ENCODE data around the gene TMED5.

Gene TMED5

DNA sequence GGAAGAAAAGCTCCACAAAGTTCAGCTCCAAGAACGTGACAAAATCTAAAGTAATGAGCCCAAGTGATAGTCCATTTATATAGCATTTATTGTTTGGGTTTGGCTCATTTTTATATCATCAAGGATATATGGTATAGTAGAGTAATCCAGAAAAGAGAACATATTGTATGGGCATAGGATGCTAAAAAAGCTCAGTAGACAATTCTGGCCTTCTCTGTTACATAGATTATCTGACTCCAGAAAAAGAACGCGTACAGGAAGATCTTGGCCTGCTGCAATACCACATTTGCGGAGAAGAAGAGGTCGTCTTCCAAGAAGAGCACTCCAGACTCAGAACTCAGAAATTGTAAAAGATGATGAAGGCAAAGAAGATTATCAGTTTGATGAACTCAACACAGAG, 43.8 kb downstream of the TMED5 start:
- H3K36me3 ChIP-seq (ENCODE audit: control insufficient read depth, insufficient read depth, low read length): peaks cover 2% of the 10 kb centered on the region
- no CpG with 5 or more reads among the region's 5 CpGs for WGBS (ENCODE audit: extremely low coverage, insufficient coverage, low lambda C conversion rate)
- H4K5ac ChIP-seq (ENCODE audit: low read length): no peak overlapping the region
- H2BK15ac ChIP-seq (replicated peaks; ENCODE audit: low read depth): no peak overlapping the region
- no peak overlapping the region for H2AK5ac ChIP-seq (ENCODE audit: low read length)
- no peak overlapping the region for H3K4ac ChIP-seq (ENCODE audit: low read depth, low read length)
- no peak overlapping the region for H2BK5ac ChIP-seq (ENCODE audit: low read length)
- H3K18ac ChIP-seq (ENCODE audit: low read length): no peak overlapping the region
- no peak overlapping the region for H3K56ac ChIP-seq (ENCODE audit: low read length)
- H3K27me3 ChIP-seq (ENCODE audit: insufficient read depth, low read length, poor library complexity): no peaks in the 10 kb centered on the region
- H2BK120ac ChIP-seq (ENCODE audit: low read depth, low read length): no peak overlapping the region
- H3K4me3 ChIP-seq (ENCODE audit: low read length): no peak overlapping the region
- no peak overlapping the region for H3K27ac ChIP-seq (ENCODE audit: low read depth, low read length)
- no peak overlapping the region for H3K9ac ChIP-seq (ENCODE audit: low read length)
- no peak overlapping the region for H3K4me2 ChIP-seq (ENCODE audit: low read length)
- no peak overlapping the region for H3K23ac ChIP-seq (ENCODE audit: low read length)
- H3K4me1 ChIP-seq (ENCODE audit: control insufficient read depth, low read depth, low read length): no peaks in the 10 kb centered on the region
- H4K8ac ChIP-seq (ENCODE audit: low read depth, low read length): no peak overlapping the region
- DNase-seq: no peak
- H3K79me1 ChIP-seq (ENCODE audit: low read length): no peaks in the 10 kb centered on the region
- no peaks in the 10 kb centered on the region for H3K79me2 ChIP-seq (ENCODE audit: control insufficient read depth, insufficient read depth, low read length)

- H3K9ac ChIP-seq (ENCODE audit: low read length): no peak overlapping the region
- H3K36me3 ChIP-seq (ENCODE audit: control insufficient read depth, insufficient read depth, low read length): peaks cover 2% of the 10 kb centered on the region
- no peaks in the 10 kb centered on the region for H3K27me3 ChIP-seq (ENCODE audit: insufficient read depth, low read length, poor library complexity)
- H2AK5ac ChIP-seq (ENCODE audit: low read length): no peak overlapping the region
- no peak overlapping the region for H4K8ac ChIP-seq (ENCODE audit: low read depth, low read length)
- H3K4me3 ChIP-seq (ENCODE audit: low read length): no peak overlapping the region
- H3K56ac ChIP-seq (ENCODE audit: low read length): no peak overlapping the region
- H2BK15ac ChIP-seq (replicated peaks; ENCODE audit: low read depth): no peak overlapping the region
- no peak overlapping the region for H3K18ac ChIP-seq (ENCODE audit: low read length)
- H3K79me1 ChIP-seq (ENCODE audit: low read length): no peaks in the 10 kb centered on the region
- H2BK120ac ChIP-seq (ENCODE audit: low read depth, low read length): no peak overlapping the region
- H3K79me2 ChIP-seq (ENCODE audit: control insufficient read depth, insufficient read depth, low read length): no peaks in the 10 kb centered on the region
- no peak overlapping the region for H4K5ac ChIP-seq (ENCODE audit: low read length)
- no peaks in the 10 kb centered on the region for H3K4me1 ChIP-seq (ENCODE audit: control insufficient read depth, low read depth, low read length)
- no peak overlapping the region for H3K4me2 ChIP-seq (ENCODE audit: low read length)
- H3K23ac ChIP-seq (ENCODE audit: low read length): no peak overlapping the region
- no peak overlapping the region for H3K27ac ChIP-seq (ENCODE audit: low read depth, low read length)
- H2BK5ac ChIP-seq (ENCODE audit: low read length): no peak overlapping the region
- H3K4ac ChIP-seq (ENCODE audit: low read depth, low read length): no peak overlapping the region
- no peak for DNase-seq
Observed at GRCh38 chr1:93132638-93133037, 47.6 kb downstream of the TMED5 start.

GRCh38 chr1:93129507-93130099, 50.6 kb downstream of the TMED5 start:
- Histone ChIP-seq H2BK5ac (ENCODE audit: low read length) (no peak overlapping the region), H3K79me1 (ENCODE audit: low read length) (peaks cover 2% of the 10 kb centered on the region), H3K4me3 (ENCODE audit: low read length) (no peak overlapping the region), H3K4me2 (ENCODE audit: low read length) (no peak overlapping the region), H2BK15ac (replicated peaks; ENCODE audit: low read depth) (no peak overlapping the region), H3K79me2 (ENCODE audit: control insufficient read depth, insufficient read depth, low read length) (no peaks in the 10 kb centered on the region), H3K23ac (ENCODE audit: low read length) (no peak overlapping the region), H3K18ac (ENCODE audit: low read length) (no peak overlapping the region), H2BK120ac (ENCODE audit: low read depth, low read length) (no peak overlapping the region), H3K36me3 (ENCODE audit: control insufficient read depth, insufficient read depth, low read length) (no peaks in the 10 kb centered on the region), H3K56ac (ENCODE audit: low read length) (no peak overlapping the region), H3K27ac (ENCODE audit: low read depth, low read length) (no peak overlapping the region), H3K4me1 (ENCODE audit: control insufficient read depth, low read depth, low read length) (peaks cover 3% of the 10 kb centered on the region), H2AK5ac (ENCODE audit: low read length) (no peak overlapping the region), H4K5ac (ENCODE audit: low read length) (no peak overlapping the region), H3K4ac (ENCODE audit: low read depth, low read length) (no peak overlapping the region), H4K8ac (ENCODE audit: low read depth, low read length) (no peak overlapping the region), H3K27me3 (ENCODE audit: insufficient read depth, low read length, poor library complexity) (no peaks in the 10 kb centered on the region), H3K9ac (ENCODE audit: low read length) (no peak overlapping the region)
- no peak for DNase-seq

GRCh38 chr1:93124556-93125355, 55.5 kb downstream of the TMED5 start:
- no peak overlapping the region for H3K9ac ChIP-seq (ENCODE audit: low read length)
- H3K4me2 ChIP-seq (ENCODE audit: low read length): no peak overlapping the region
- no peak overlapping the region for H4K8ac ChIP-seq (ENCODE audit: low read depth, low read length)
- no peak overlapping the region for H2BK15ac ChIP-seq (replicated peaks; ENCODE audit: low read depth)
- no peak overlapping the region for H3K23ac ChIP-seq (ENCODE audit: low read length)
- H2AK5ac ChIP-seq (ENCODE audit: low read length): no peak overlapping the region
- H3K27ac ChIP-seq (ENCODE audit: low read depth, low read length): no peak overlapping the region
- H3K79me2 ChIP-seq (ENCODE audit: control insufficient read depth, insufficient read depth, low read length): no peaks in the 10 kb centered on the region
- H4K5ac ChIP-seq (ENCODE audit: low read length): no peak overlapping the region
- H3K36me3 ChIP-seq (ENCODE audit: control insufficient read depth, insufficient read depth, low read length): no peaks in the 10 kb centered on the region
- H2BK5ac ChIP-seq (ENCODE audit: low read length): no peak overlapping the region
- H3K56ac ChIP-seq (ENCODE audit: low read length): no peak overlapping the region
- H3K4me3 ChIP-seq (ENCODE audit: low read length): no peak overlapping the region
- H3K79me1 ChIP-seq (ENCODE audit: low read length): peaks cover 2% of the 10 kb centered on the region
- H3K27me3 ChIP-seq (ENCODE audit: insufficient read depth, low read length, poor library complexity): no peaks in the 10 kb centered on the region
- no peak overlapping the region for H2BK120ac ChIP-seq (ENCODE audit: low read depth, low read length)
- peak; percentile 25 for DNase-seq
- no peak overlapping the region for H3K4ac ChIP-seq (ENCODE audit: low read depth, low read length)
- no peak overlapping the region for H3K18ac ChIP-seq (ENCODE audit: low read length)
- WGBS (ENCODE audit: extremely low coverage, insufficient coverage, low lambda C conversion rate): no CpG with 5 or more reads among the region's 4 CpGs
- peaks cover 3% of the 10 kb centered on the region for H3K4me1 ChIP-seq (ENCODE audit: control insufficient read depth, low read depth, low read length)

- H3K23ac ChIP-seq (ENCODE audit: low read length): no peak overlapping the region
- no peak overlapping the region for H2AK5ac ChIP-seq (ENCODE audit: low read length)
- no CpG with 5 or more reads among the region's 4 CpGs for WGBS (ENCODE audit: extremely low coverage, insufficient coverage, low lambda C conversion rate)
Observed at GRCh38 chr1:93123201-93123783, 56.9 kb downstream of the TMED5 start.

More at GRCh38 chr1:93123201-93123783, 56.9 kb downstream of the TMED5 start:
- Histone ChIP-seq H2BK120ac (ENCODE audit: low read depth, low read length) (no peak overlapping the region), H3K9ac (ENCODE audit: low read length) (no peak overlapping the region), H3K27me3 (ENCODE audit: insufficient read depth, low read length, poor library complexity) (no peaks in the 10 kb centered on the region), H3K18ac (ENCODE audit: low read length) (no peak overlapping the region), H4K8ac (ENCODE audit: low read depth, low read length) (no peak overlapping the region), H3K36me3 (ENCODE audit: control insufficient read depth, insufficient read depth, low read length) (no peaks in the 10 kb centered on the region), H3K4me2 (ENCODE audit: low read length) (no peak overlapping the region), H2BK15ac (replicated peaks; ENCODE audit: low read depth) (no peak overlapping the region), H2BK5ac (ENCODE audit: low read length) (no peak overlapping the region), H3K79me2 (ENCODE audit: control insufficient read depth, insufficient read depth, low read length) (no peaks in the 10 kb centered on the region), H4K5ac (ENCODE audit: low read length) (no peak overlapping the region), H3K4me3 (ENCODE audit: low read length) (no peak overlapping the region), H3K27ac (ENCODE audit: low read depth, low read length) (no peak overlapping the region), H3K79me1 (ENCODE audit: low read length) (peaks cover 2% of the 10 kb centered on the region), H3K56ac (ENCODE audit: low read length) (no peak overlapping the region), H3K4me1 (ENCODE audit: control insufficient read depth, low read depth, low read length) (peaks cover 3% of the 10 kb centered on the region), H3K4ac (ENCODE audit: low read depth, low read length) (no peak overlapping the region)
- no peak for DNase-seq
